Neural cell (in vitro differentiated cells): ENCODE results near the gene RIN2. TPM values are rescaled to one million over a fixed set of nuclear protein-coding genes. Genes with fewer than 3 reads are reported as not detected.

Source experiments
- H2AFZ ChIP-seq: fragments of 200-600, 300-800 bp; sonication (generic), shearing (Covaris generic); 2 replicates; pipeline ENCODE4 v1.6.0; 2014; ENCODE audit warnings: low read depth, mild to moderate bottlenecking, antibody characterized with exemption, low read length, moderate library complexity
- H3F3A ChIP-seq: fragments of 200-600 bp; shearing (Covaris generic); 2 replicates; pipeline ENCODE4 v1.6.1; 2016; ENCODE audit warnings: mild to moderate bottlenecking, moderate library complexity, mixed read lengths, antibody characterized with exemption, low read length; ENCODE audit not compliant: insufficient read depth, poor library complexity, severe bottlenecking
- H3K27ac ChIP-seq: fragments of 200-600, 300-800 bp; sonication (generic), shearing (Covaris generic); 2 replicates; pipeline ENCODE4 v1.5.1; 2014; ENCODE audit warnings: mild to moderate bottlenecking, low read length, moderate library complexity
- H3K27me3 ChIP-seq: fragments of 300-800, 200-600 bp; sonication (generic), shearing (Covaris generic); 2 replicates; pipeline ENCODE4 v1.6.0; 2014; ENCODE audit warnings: mild to moderate bottlenecking, low read depth, low read length, moderate library complexity; ENCODE audit not compliant: insufficient read depth
- H3K36me3 ChIP-seq: fragments of 300-800, 200-600 bp; sonication (generic), shearing (Covaris generic); 2 replicates; pipeline ENCODE4 v1.5.1; 2014; ENCODE audit warnings: mild to moderate bottlenecking, antibody characterized with exemption, low read length, moderate library complexity; ENCODE audit not compliant: insufficient read depth
- H3K4me2 ChIP-seq: fragments of 300-800, 200-600 bp; sonication (generic), shearing (Covaris generic); 2 replicates; pipeline ENCODE4 v1.6.0; 2014; ENCODE audit warnings: mild to moderate bottlenecking, low read length
- H3K4me3 ChIP-seq: fragments of 300-800, 200-600 bp; sonication (generic), shearing (Covaris generic); 2 replicates; pipeline ENCODE4 v1.5.1; 2014; ENCODE audit warnings: mild to moderate bottlenecking, low read length, moderate library complexity
- H3K79me2 ChIP-seq: fragments of 200-600 bp; shearing (Covaris generic); replicated peaks from 2 replicates; pipeline ENCODE4 v1.6.0; 2014; ENCODE audit warnings: mild to moderate bottlenecking, low read length, moderate library complexity; ENCODE audit not compliant: insufficient read depth
- H3K9ac ChIP-seq: fragments of 300-800, 200-600 bp; sonication (generic), shearing (Covaris generic); 2 replicates; pipeline ENCODE4 v1.6.1; 2016; ENCODE audit warnings: mild to moderate bottlenecking, low read length, mixed read lengths
- H3K9me2 ChIP-seq: fragments of 200-600 bp; shearing (Covaris generic); 2 replicates; pipeline ENCODE4 v1.6.1; 2016; ENCODE audit warnings: mild to moderate bottlenecking, low read length, mixed read lengths; ENCODE audit not compliant: insufficient read depth
- H3K9me3 ChIP-seq: fragments of 200-600, 300-800 bp; sonication (generic), shearing (Covaris generic); 2 replicates; pipeline ENCODE4 v1.6.1; 2016; ENCODE audit warnings: mild to moderate bottlenecking, mixed run types, low read length, moderate library complexity, mixed read lengths
- H4K20me1 ChIP-seq: fragments of 200-600 bp; shearing (Covaris generic); 2 replicates; pipeline ENCODE4 v1.6.1; 2016; ENCODE audit warnings: mild to moderate bottlenecking, mixed run types; ENCODE audit not compliant: insufficient read depth
- EP300 ChIP-seq: fragments of 450-650 bp; conservative IDR thresholded peaks from 2 replicates; pipeline ENCODE4 v1.6.1; 2014; ENCODE audit warnings: antibody characterized with exemption, mild to moderate bottlenecking, moderate library complexity; ENCODE audit not compliant: poor library complexity, severe bottlenecking
- EZH2 ChIP-seq: fragments of 200-600, 300-800 bp; shearing (Covaris generic), sonication (generic); IDR thresholded peaks from 2 replicates; pipeline ENCODE4 v1.6.1; 2014; ENCODE audit warnings: antibody characterized with exemption, low read length, borderline replicate concordance, mild to moderate bottlenecking; ENCODE audit not compliant: insufficient read depth, poor library complexity, severe bottlenecking
- MXI1 ChIP-seq: fragments of 450-650 bp; conservative IDR thresholded peaks from 2 replicates; pipeline ENCODE4 v1.6.1; 2014; ENCODE audit warnings: antibody characterized with exemption, mild to moderate bottlenecking; ENCODE audit not compliant: poor library complexity, severe bottlenecking
- POLR2AphosphoS5 ChIP-seq: IDR thresholded peaks from 2 replicates; pipeline ENCODE4 v1.6.1; 2012
- RAD21 ChIP-seq: fragments of 450-650 bp; conservative IDR thresholded peaks from 2 replicates; pipeline ENCODE4 v1.6.1; 2014; ENCODE audit warnings: antibody characterized with exemption, mild to moderate bottlenecking, moderate library complexity
- SMC3 ChIP-seq: fragments of 450-650 bp; conservative IDR thresholded peaks from 2 replicates; pipeline ENCODE4 v1.6.1; 2014; ENCODE audit warnings: antibody characterized with exemption, mild to moderate bottlenecking, moderate library complexity; ENCODE audit not compliant: poor library complexity
- TAF1 ChIP-seq: IDR thresholded peaks from 2 replicates; pipeline ENCODE4 v1.6.1; 2012; ENCODE audit warnings: low read depth
- polyA plus RNA-seq: library from polyadenylated mRNA; depleted of rRNA; stranded (reverse); fragments of >200 nt; gene quantifications from 2 replicates; pipeline ENCODE4 v1.2.3, GENCODE V29; 2014
- TF ChIP-seq, protein P1 (sequence below): fragments of 450-650 bp; IDR thresholded peaks from 2 replicates; pipeline ENCODE4 v1.5.1; 2014; ENCODE audit warnings: antibody characterized with exemption, mild to moderate bottlenecking, moderate library complexity; ENCODE audit not compliant: poor library complexity, severe bottlenecking
- TF ChIP-seq, protein P2 (sequence below): IDR thresholded peaks from 2 replicates; pipeline ENCODE4 v1.6.1; 2012; ENCODE audit warnings: borderline replicate concordance

Gene RIN2
- polyA plus RNA-seq, 1 donor from 2014 or later: 4.7 TPM

DNA sequence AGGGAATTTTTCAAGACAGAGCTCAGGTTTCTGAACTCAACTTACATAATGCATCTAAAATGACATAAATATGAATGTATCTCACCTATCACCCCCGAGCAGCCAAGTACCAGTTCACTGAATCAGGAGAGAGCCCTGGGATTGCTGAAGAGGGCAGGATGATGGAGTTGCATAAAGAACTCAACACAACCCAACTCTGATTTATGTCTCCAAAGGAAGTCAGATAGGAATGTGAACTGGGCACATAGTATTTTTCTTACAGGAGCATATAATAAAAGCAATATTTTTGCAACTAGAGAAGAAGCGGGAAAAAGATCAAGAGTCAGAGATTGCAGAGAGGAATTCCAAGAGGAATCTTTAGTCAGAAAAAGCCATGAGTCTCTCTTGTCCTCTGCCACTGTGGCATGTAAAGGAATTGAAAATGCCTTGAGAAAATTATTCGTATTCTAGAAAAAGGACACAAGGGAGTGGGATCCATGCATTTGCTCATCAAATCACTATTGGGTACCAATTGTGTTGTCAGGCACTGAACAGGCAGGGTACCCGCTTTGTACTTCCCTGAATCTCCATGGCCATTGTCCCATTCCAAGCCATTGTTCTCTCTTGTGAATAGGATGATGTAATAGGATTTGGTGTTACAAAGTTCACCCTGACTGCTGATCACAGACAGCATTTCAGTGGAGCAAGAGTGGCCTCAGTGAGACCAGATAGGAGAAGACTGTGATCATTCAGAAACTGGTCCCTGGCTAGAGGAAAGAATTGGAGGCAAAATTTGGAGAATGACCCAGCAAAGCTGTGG, 16.3 kb downstream of the RIN2 start:
- H3K27ac ChIP-seq: no peak overlapping the region
- H3K79me2 ChIP-seq: peaks cover 16% of the 10 kb centered on the region
- TF ChIP-seq, protein P1, sequence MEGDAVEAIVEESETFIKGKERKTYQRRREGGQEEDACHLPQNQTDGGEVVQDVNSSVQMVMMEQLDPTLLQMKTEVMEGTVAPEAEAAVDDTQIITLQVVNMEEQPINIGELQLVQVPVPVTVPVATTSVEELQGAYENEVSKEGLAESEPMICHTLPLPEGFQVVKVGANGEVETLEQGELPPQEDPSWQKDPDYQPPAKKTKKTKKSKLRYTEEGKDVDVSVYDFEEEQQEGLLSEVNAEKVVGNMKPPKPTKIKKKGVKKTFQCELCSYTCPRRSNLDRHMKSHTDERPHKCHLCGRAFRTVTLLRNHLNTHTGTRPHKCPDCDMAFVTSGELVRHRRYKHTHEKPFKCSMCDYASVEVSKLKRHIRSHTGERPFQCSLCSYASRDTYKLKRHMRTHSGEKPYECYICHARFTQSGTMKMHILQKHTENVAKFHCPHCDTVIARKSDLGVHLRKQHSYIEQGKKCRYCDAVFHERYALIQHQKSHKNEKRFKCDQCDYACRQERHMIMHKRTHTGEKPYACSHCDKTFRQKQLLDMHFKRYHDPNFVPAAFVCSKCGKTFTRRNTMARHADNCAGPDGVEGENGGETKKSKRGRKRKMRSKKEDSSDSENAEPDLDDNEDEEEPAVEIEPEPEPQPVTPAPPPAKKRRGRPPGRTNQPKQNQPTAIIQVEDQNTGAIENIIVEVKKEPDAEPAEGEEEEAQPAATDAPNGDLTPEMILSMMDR: no peak
- no peak for TF ChIP-seq EP300
- no peak for TF ChIP-seq SMC3
- no peak for TF ChIP-seq MXI1
- no peak for TF ChIP-seq RAD21
- no peak for TF ChIP-seq EZH2
- TF ChIP-seq TAF1: no peak
- TF ChIP-seq, protein P2, sequence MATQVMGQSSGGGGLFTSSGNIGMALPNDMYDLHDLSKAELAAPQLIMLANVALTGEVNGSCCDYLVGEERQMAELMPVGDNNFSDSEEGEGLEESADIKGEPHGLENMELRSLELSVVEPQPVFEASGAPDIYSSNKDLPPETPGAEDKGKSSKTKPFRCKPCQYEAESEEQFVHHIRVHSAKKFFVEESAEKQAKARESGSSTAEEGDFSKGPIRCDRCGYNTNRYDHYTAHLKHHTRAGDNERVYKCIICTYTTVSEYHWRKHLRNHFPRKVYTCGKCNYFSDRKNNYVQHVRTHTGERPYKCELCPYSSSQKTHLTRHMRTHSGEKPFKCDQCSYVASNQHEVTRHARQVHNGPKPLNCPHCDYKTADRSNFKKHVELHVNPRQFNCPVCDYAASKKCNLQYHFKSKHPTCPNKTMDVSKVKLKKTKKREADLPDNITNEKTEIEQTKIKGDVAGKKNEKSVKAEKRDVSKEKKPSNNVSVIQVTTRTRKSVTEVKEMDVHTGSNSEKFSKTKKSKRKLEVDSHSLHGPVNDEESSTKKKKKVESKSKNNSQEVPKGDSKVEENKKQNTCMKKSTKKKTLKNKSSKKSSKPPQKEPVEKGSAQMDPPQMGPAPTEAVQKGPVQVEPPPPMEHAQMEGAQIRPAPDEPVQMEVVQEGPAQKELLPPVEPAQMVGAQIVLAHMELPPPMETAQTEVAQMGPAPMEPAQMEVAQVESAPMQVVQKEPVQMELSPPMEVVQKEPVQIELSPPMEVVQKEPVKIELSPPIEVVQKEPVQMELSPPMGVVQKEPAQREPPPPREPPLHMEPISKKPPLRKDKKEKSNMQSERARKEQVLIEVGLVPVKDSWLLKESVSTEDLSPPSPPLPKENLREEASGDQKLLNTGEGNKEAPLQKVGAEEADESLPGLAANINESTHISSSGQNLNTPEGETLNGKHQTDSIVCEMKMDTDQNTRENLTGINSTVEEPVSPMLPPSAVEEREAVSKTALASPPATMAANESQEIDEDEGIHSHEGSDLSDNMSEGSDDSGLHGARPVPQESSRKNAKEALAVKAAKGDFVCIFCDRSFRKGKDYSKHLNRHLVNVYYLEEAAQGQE: no peak
- no peak for TF ChIP-seq POLR2AphosphoS5
- H3K36me3 ChIP-seq: no peaks in the 10 kb centered on the region
- H3K4me3 ChIP-seq: no peak overlapping the region
- no peak overlapping the region for H3K4me2 ChIP-seq
- no peaks in the 10 kb centered on the region for H3K9me3 ChIP-seq
- no peaks in the 10 kb centered on the region for H3K9me2 ChIP-seq
- H2AFZ ChIP-seq: no peak overlapping the region
- no peaks in the 10 kb centered on the region for H3K27me3 ChIP-seq
- H3K9ac ChIP-seq: no peak overlapping the region
- no peaks in the 10 kb centered on the region for H3F3A ChIP-seq
- H4K20me1 ChIP-seq: no peaks in the 10 kb centered on the region

DNA sequence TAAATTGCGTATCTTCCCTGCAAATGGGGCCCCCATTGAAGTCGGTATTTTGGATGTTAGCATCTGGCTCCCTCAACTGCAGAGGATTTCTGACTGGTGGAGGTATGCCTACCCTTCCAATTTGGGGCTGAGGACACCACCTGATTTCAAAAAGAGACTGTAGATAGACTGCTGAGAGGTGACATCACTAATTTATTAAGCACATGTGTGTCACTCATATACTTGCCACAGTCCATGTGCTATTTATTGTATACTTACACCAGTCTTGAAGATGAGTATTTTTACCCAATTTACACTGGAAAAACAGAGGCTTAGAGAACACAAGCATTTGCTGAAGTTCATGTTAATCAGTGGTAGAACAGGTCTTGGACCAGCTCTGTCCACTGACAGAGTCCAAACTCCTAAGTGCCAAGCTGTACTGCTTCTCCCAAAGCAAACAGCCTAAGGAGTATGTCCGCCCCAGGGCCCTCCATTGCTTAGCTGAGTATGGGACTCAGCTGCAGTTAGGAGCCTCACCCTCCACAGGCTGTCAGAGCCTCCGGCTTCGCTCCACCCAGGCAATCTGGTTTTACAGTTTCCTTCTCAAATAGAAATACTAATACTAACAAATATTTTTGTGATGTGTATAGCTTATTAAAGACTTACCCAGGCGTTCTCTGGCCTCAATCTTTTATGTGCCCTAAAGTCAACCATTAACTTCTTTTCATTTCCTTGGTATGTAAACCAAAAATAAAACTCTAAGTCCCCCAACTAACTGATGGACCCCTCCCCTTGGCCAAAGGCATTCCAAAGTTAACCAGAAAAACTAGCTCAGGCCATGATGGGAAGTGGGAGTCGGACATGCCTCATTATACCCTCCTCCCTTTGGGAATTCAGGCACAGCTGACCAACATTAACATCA, 17.5 kb downstream of the RIN2 start:
- no peaks in the 10 kb centered on the region for H3F3A ChIP-seq
- no peaks in the 10 kb centered on the region for H4K20me1 ChIP-seq
- no peak overlapping the region for H3K27ac ChIP-seq
- no peak overlapping the region for H3K4me2 ChIP-seq
- H3K9ac ChIP-seq: no peak overlapping the region
- no peak overlapping the region for H3K4me3 ChIP-seq
- H3K79me2 ChIP-seq: peaks cover 16% of the 10 kb centered on the region
- no peaks in the 10 kb centered on the region for H3K9me2 ChIP-seq
- no peaks in the 10 kb centered on the region for H3K36me3 ChIP-seq
- TF ChIP-seq POLR2AphosphoS5 (no peak), RAD21 (no peak), SMC3 (no peak), MXI1 (no peak), EZH2 (no peak), EP300 (no peak), TAF1 (no peak)
- TF ChIP-seq, protein P2: no peak
- TF ChIP-seq, protein P1: no peak
- no peaks in the 10 kb centered on the region for H3K9me3 ChIP-seq
- no peak overlapping the region for H2AFZ ChIP-seq
- no peaks in the 10 kb centered on the region for H3K27me3 ChIP-seq
